Stomach (tissue), 4 donors: ENCODE data around the gene GPC4.

Experiments used
- EP300 ChIP-seq: sonication (generic); formaldehyde crosslinking; IDR thresholded peaks from one replicate; pipeline ENCODE4 v1.6.1; 2017; ENCODE audit warnings: antibody characterized with exemption
- POLR2A ChIP-seq, 4 donors: fragments of 450-650 bp; IDR thresholded peaks; one replicate each; pipeline ENCODE4 v1.6.1; 2016; ENCODE audit warnings: antibody characterized with exemption in 4 of 4, control low read depth in 2 of 4, mild to moderate bottlenecking in 1 of 4, moderate library complexity in 1 of 4
- POLR2AphosphoS5 ChIP-seq, 3 donors: sonication (generic); formaldehyde crosslinking; IDR thresholded peaks; one replicate each; pipeline ENCODE4 v1.6.1; 2016; ENCODE audit warnings: antibody characterized with exemption in 3 of 3
- TF ChIP-seq, protein P1 (sequence below), 7 experiments: fragments of 450-650 bp in 4 of 7; fragments of 200-600 bp in 3 of 7; sonication (generic) in 3 of 7; IDR thresholded peaks; one replicate each; pipeline ENCODE4 v1.5.1; 2016 to 2019; ENCODE audit warnings: antibody characterized with exemption in 7 of 7, control low read depth in 2 of 7, mild to moderate bottlenecking in 1 of 7

GRCh38 chrX:133335027-133335426 lies 80.3 kb downstream of the GPC4 start:
- TF ChIP-seq, protein P1, sequence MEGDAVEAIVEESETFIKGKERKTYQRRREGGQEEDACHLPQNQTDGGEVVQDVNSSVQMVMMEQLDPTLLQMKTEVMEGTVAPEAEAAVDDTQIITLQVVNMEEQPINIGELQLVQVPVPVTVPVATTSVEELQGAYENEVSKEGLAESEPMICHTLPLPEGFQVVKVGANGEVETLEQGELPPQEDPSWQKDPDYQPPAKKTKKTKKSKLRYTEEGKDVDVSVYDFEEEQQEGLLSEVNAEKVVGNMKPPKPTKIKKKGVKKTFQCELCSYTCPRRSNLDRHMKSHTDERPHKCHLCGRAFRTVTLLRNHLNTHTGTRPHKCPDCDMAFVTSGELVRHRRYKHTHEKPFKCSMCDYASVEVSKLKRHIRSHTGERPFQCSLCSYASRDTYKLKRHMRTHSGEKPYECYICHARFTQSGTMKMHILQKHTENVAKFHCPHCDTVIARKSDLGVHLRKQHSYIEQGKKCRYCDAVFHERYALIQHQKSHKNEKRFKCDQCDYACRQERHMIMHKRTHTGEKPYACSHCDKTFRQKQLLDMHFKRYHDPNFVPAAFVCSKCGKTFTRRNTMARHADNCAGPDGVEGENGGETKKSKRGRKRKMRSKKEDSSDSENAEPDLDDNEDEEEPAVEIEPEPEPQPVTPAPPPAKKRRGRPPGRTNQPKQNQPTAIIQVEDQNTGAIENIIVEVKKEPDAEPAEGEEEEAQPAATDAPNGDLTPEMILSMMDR (IDR thresholded peaks at IDR 0.05): peak in 4 of 7 experiments; percentile 27 to 53 (median 32)
- TF ChIP-seq EP300 (no peak), POLR2A (IDR thresholded peaks at IDR 0.05) (no peak), POLR2AphosphoS5 (IDR thresholded peaks at IDR 0.05) (no peak)
